Stimulated activated CD4-positive, alpha-beta T cell treated with anti-CD3 and anti-CD28 coated beads, Interleukin-12 subunit alpha, Interleukin-12 subunit beta, amount 100 ng/mL, for 4 hours (primary cell): ENCODE results near the gene PRKCH.
A peak's percentile ranks its signal among the peaks of the same experiment; 100 is the strongest.

Experiments
- DNase-seq: peaks from one replicate; pipeline ENCODE4 v3.0.0-alpha.2; 2020

Gene PRKCH

GRCh38 chr14:61498303-61498702, 176.9 kb downstream of the PRKCH start:
- DNase-seq, result no peak

GRCh38 chr14:61498811-61499210, 177.4 kb downstream of the PRKCH start:
- no peak for DNase-seq

- DNase-seq, result no peak
These were observed 178.6 kb downstream of the PRKCH start for GRCh38 chr14:61499991-61500390.

- DNase-seq, result no peak
These were observed 180.5 kb downstream of the PRKCH start for GRCh38 chr14:61501714-61502458.

DNA sequence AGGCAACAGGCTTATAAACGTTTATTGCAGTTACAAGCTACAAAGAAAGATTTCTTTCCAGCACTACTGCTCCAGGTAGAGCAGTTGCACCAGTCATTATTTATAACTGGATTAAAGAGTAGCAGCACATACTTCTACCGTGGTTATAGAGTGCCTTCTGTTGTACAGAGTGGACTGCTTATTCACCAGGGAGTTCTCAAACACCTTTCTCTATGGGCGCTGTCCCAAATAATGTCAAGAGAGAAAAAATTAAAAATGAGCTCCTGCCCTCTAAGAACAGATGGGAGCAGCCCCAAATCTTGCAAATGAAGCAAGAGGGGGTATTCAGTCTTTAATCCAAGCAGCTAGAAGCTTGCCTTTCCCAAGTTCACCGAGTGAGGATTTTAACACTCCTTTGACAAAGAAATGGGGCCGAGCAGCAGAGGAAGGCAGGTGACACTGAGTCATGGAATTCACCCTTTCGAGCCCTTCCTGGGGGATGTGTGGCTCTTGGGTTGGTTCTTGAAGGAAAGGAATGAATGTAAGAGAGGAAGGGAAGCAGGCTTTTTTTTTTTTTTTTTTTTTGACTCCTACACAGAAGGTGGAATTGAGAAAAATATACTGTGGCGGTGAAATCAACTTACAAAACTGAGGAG, 181.2 kb downstream of the PRKCH start:
- no peak for DNase-seq

- DNase-seq, result no peak
These were observed 181.9 kb downstream of the PRKCH start for GRCh38 chr14:61503167-61503801.

DNA sequence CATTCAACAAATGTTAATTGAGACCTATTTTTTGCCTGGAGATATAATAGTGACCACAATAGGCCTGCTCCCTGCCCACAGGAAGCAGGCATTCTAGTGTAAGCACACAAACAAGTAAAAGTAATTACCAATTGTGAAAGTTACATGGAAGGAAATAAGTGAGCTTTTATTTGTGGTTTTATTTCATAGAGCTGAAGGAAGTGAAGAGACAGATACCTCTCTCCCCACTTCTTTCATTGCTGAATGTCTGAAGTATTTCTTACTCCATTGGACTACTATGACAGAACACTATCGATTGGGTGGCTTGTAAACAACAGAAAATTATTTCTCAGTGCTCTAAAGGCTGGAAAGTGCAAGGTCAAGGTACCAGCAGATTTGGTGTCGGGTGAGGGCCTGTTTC, 183.5 kb downstream of the PRKCH start:
- DNase-seq, result no peak

- DNase-seq, result no peak
These were observed 184.7 kb downstream of the PRKCH start for GRCh38 chr14:61505815-61506809.

GRCh38 chr14:61508526-61508925, 187.1 kb downstream of the PRKCH start:
- no peak for DNase-seq

GRCh38 chr14:61510736-61511557, 189.6 kb downstream of the PRKCH start:
- DNase-seq, result peak; percentile 25

GRCh38 chr14:61511558-61511948, 190.2 kb downstream of the PRKCH start:
- peak; percentile 50 for DNase-seq

- DNase-seq, result no peak
These were observed 190.9 kb downstream of the PRKCH start for GRCh38 chr14:61512026-61512834.

DNA sequence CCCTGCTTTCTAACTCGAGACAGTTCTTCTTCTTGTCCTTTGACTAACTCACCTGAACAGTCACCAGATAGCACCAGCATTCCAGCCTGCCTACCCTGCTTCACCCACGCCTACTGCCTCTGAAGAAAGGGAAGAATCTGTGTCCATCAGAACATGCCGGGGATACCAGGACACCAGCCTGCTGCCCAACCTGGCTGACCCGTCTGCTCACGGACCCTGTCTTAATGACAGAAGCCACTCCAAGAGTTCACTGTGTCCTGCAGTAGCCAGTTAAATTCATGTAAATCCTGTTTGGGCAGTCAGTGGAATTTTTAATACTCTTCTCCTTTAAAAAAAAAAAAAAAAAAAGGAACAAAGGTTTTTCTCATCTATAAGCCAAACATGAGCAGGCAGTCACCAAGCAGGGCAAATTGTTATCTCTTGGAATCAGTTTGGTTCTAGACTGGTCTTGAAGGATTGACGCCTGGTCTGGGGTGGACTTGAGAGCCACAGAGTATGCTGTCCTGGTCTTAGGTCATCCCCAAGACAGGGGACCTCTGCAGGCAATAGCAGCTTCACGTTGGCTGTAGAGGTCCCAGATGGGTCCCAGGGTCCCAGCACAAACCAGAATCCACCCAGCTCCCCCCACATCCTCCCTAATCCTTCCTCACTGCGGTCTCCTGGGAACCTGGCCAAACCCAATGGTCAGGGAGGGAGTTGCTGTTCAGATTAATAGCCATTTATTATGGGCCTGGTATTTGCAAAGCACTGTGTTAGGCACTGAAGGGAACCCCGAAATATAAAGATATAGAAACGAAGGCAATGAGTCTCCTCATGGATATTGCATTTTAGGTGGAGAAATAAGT, 192.8 kb downstream of the PRKCH start:
- no peak for DNase-seq

GRCh38 chr14:61514927-61515326, 193.5 kb downstream of the PRKCH start:
- DNase-seq, result no peak

DNA sequence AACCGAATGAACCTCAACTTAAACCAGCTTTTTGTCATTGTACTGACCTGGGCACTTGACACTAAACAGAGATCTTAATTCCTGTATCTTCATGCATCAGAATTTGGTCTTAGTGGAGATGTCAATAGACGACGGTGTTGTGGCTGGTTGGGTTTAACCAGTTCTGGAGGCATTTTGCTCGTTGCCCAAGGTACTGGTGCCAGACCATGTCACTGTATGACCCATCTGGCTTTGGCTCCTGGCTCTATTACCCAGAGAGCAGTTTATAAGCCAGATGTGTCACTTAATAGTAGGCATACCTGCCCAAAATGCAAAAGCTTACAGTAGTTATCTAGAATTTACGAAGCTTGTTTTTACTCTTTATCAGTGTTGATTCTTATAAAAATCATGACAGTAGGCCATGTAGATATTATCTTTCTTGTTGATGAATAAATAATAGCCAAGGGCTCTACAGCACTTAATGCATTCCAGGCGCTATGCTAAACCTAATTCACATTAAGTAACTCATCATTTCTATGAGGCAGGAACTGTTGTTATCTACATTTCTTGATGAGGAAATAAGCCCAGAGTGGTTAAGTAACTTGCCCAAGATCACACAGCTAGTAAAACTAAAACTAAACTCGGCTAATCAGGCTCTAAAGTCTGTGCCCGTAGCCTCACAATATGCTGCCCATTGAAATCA, 194.2 kb downstream of the PRKCH start:
- no peak for DNase-seq

DNA sequence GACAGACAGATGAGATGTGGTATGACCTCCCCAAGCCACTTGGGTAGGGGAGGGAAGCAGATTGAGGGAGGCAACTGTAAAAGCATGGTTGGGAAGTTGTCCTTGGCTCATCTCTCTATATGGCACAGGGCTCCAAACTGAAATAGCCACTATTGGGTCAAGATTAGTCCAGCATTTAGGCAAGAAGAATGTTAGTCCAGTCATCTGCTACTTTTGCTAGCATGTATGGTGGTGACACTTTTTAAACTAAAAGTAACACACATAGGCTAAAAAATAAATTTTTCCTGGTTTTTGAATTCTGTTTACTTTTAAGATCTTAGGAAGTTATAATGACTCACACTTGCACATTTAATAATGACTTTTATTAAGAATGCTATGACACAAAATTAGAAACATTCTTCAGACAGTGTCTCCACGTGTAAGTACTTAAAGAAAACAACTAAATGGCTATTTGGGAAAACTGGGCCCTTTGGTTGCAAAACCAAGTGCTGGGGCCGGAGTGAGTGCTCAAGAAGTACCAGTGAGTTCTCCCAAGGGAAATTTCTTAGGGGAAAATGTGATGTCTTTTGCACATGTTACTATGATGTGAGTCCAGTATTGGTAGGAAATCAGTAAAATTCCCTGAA, 194.9 kb downstream of the PRKCH start:
- DNase-seq, result no peak

DNA sequence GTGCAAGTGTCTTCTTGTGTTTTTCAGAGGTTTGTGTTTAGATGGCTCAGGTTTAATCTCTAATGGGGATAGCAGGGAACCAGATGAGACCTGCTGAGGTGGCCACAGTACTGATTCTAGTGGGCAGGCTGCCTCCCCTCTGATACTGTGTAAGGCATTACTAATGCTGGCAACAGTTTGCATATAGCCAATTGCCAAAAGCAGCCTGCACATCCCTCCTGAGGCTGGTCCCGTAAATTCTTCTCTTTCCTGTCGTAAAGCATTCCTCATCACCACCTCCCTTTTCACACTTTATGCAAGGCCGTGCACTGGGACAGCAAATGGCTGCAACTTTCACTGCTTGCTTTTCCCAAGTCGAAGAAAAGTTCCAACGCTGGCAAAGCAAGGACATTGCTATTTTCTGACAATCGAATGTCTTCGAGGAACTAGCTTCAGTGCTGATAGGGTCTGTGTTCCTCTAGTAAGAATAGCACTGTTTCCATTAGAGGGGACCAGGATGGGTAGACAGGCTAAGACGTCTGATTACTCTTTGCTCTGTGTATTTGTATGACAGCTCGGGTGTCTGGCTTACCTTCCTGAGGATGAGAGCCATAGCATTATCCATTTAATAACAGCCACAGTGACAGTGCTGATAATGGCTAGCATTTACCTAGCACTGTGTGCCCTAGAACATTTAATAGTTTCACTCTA, 195.7 kb downstream of the PRKCH start:
- DNase-seq, result no peak

GRCh38 chr14:61517911-61518384, 196.6 kb downstream of the PRKCH start:
- no peak for DNase-seq
